H1 (cell line): ENCODE data around the gene PDHX. TPM values are rescaled to one million over a fixed set of nuclear protein-coding genes. Genes with fewer than 3 reads are reported as not detected.

ENCODE experiments used
- CTCF ChIA-PET: fragments of 300-600 bp; sonication (Branson Sonifier 250); formaldehyde crosslinking; loops from one replicate; lab custom pipeline; 2021; ENCODE audit not compliant: partially characterized antibody; lab: Charles Lee
- POLR2A ChIA-PET: fragments of 300-600 bp; sonication (Branson Sonifier 250); formaldehyde crosslinking; loops from one replicate; lab custom pipeline; 2021; ENCODE audit warnings: inconsistent platforms; ENCODE audit not compliant: partially characterized antibody; lab: Charles Lee
- DNase-seq, 2 experiments: peaks; one replicate each; pipeline versions ENCODE4 v3.0.0 to v3.0.0-alpha.2; 2010 to 2022; ENCODE audit warnings: low spot score in 2 of 2, low read depth in 1 of 2, mixed read lengths in 1 of 2
- FAIRE-seq: peaks from 2 replicates; lab custom pipeline; 2011; peaks lifted over from hg19 to GRCh38; lab: Jason Lieb, UNC
- H2AFZ ChIP-seq: 2 replicates; pipeline ENCODE4 v1.8.1; 2012; ENCODE audit warnings: low read length, inconsistent platforms
- H2AK5ac ChIP-seq: 2 replicates; pipeline ENCODE4 v1.6.1; 2013; ENCODE audit warnings: low read depth, low read length
- H2BK120ac ChIP-seq: replicated peaks from 2 replicates; pipeline ENCODE3; 2013; ENCODE audit warnings: low read depth, low read length, inconsistent platforms
- H2BK12ac ChIP-seq: 2 replicates; pipeline ENCODE4 v1.6.1; 2013; ENCODE audit warnings: low read depth, low read length
- H2BK15ac ChIP-seq: 2 replicates; pipeline ENCODE4 v1.6.1; 2013; ENCODE audit warnings: low read length
- H2BK20ac ChIP-seq: 2 replicates; pipeline ENCODE4 v1.6.1; 2013; ENCODE audit warnings: low read length
- H2BK5ac ChIP-seq: 2 replicates; pipeline ENCODE4 v1.6.1; 2013; ENCODE audit warnings: low read depth, low read length
- H3K14ac ChIP-seq: 2 replicates; pipeline ENCODE4 v1.6.1; 2013; ENCODE audit warnings: inconsistent platforms; ENCODE audit not compliant: insufficient read length
- H3K18ac ChIP-seq: 2 replicates; pipeline ENCODE4 v1.6.1; 2013; ENCODE audit warnings: low read length; ENCODE audit errors: extremely low read depth
- H3K23ac ChIP-seq: 2 replicates; pipeline ENCODE4 v1.6.1; 2013; ENCODE audit warnings: inconsistent platforms; ENCODE audit not compliant: insufficient read length
- H3K23me2 ChIP-seq: 2 replicates; pipeline ENCODE4 v1.6.1; 2013; ENCODE audit warnings: low read depth, low read length
- H3K27ac ChIP-seq: 2 replicates; pipeline ENCODE4 v1.6.1; 2011; ENCODE audit warnings: low read depth, low read length, inconsistent platforms
- H3K27me3 ChIP-seq, 4 experiments: replicated peaks in 1 of 4; 1 replicate in 1 of 4; 2 replicates in 3 of 4; pipeline versions ENCODE4 v1.6.1 to v1.8.1; 2011 to 2013; ENCODE audit warnings: low read length in 3 of 4, mild to moderate bottlenecking in 3 of 4, inconsistent platforms in 2 of 4, mixed read lengths in 2 of 4, moderate library complexity in 1 of 4; ENCODE audit not compliant: control insufficient read depth in 3 of 4, insufficient read depth in 3 of 4; ENCODE audit errors: extremely low read depth in 1 of 4
- H3K36me3 ChIP-seq, 4 experiments: 2 replicates each; pipeline versions ENCODE4 v1.6.1 to v1.8.1; 2011 to 2013; ENCODE audit warnings: mild to moderate bottlenecking in 4 of 4, low read length in 3 of 4, moderate library complexity in 2 of 4, control low read depth in 1 of 4, inconsistent platforms in 1 of 4; ENCODE audit not compliant: insufficient read depth in 4 of 4, control insufficient read depth in 2 of 4
- H3K4ac ChIP-seq: replicated peaks from 2 replicates; pipeline ENCODE3; 2013; ENCODE audit warnings: low read length, low read depth, mixed read lengths, inconsistent platforms; ENCODE audit not compliant: insufficient read length
- H3K4me1 ChIP-seq, 4 experiments: replicated peaks in 1 of 4; 1 replicate in 1 of 4; 2 replicates in 3 of 4; pipeline versions ENCODE4 v1.6.1 to v1.8.1; 2011 to 2013; ENCODE audit warnings: low read length in 3 of 4, inconsistent platforms in 2 of 4, mixed read lengths in 1 of 4; ENCODE audit not compliant: insufficient read depth in 4 of 4, control insufficient read depth in 3 of 4
- H3K4me2 ChIP-seq, 2 experiments: 2 replicates each; pipeline versions ENCODE4 v1.6.1 to v1.8.1; 2011 to 2013; ENCODE audit warnings: low read depth in 2 of 2, low read length in 2 of 2, control low read depth in 1 of 2, inconsistent platforms in 1 of 2, mild to moderate bottlenecking in 1 of 2; ENCODE audit not compliant: insufficient read depth in 1 of 2
- H3K4me3 ChIP-seq, 4 experiments: fragments of 200-600, 300-600 bp in 1 of 4; sonication (generic), shearing (Covaris generic), sonication (Bioruptor Twin) in 1 of 4; 2 replicates each; pipeline versions ENCODE4 v1.5.1 to v1.8.1; 2011 to 2016; ENCODE audit warnings: low read length in 4 of 4, low read depth in 3 of 4, control low read depth in 2 of 4, inconsistent platforms in 2 of 4, mild to moderate bottlenecking in 2 of 4, mixed read lengths in 1 of 4, moderate library complexity in 1 of 4; ENCODE audit not compliant: insufficient read depth in 2 of 4; ENCODE audit errors: extremely low read depth in 1 of 4
- H3K56ac ChIP-seq: replicated peaks from 2 replicates; pipeline ENCODE3; 2013; ENCODE audit warnings: low read depth, mild to moderate bottlenecking, mixed read lengths, low read length, inconsistent platforms; ENCODE audit not compliant: insufficient read length
- H3K79me1 ChIP-seq: 2 replicates; pipeline ENCODE4 v1.6.1; 2013; ENCODE audit warnings: low read depth, low read length, control low read depth
- H3K79me2 ChIP-seq, 2 experiments: 2 replicates each; pipeline versions ENCODE4 v1.6.1 to v1.8.1; 2012 to 2013; ENCODE audit warnings: low read length in 2 of 2, mild to moderate bottlenecking in 2 of 2, inconsistent platforms in 1 of 2; ENCODE audit not compliant: insufficient read depth in 2 of 2, control insufficient read depth in 1 of 2
- H3K9ac ChIP-seq, 4 experiments: replicated peaks in 1 of 4; 1 replicate in 1 of 4; 2 replicates in 3 of 4; pipeline versions ENCODE4 v1.6.1 to v1.8.1; 2011 to 2013; ENCODE audit warnings: low read depth in 3 of 4, low read length in 3 of 4, control low read depth in 2 of 4, mild to moderate bottlenecking in 2 of 4, moderate library complexity in 2 of 4, inconsistent platforms in 1 of 4; ENCODE audit errors: extremely low read depth in 1 of 4
- H3K9me3 ChIP-seq, 2 experiments: 2 replicates each; pipeline versions ENCODE4 v1.6.1 to v1.8.1; 2012 to 2013; ENCODE audit warnings: mild to moderate bottlenecking in 2 of 2, moderate library complexity in 2 of 2, control low read depth in 1 of 2, inconsistent platforms in 1 of 2, low read depth in 1 of 2, low read length in 1 of 2, mixed read lengths in 1 of 2; ENCODE audit not compliant: insufficient read depth in 2 of 2
- H4K20me1 ChIP-seq, 2 experiments: replicated peaks in 1 of 2; 2 replicates each; pipeline versions ENCODE3 to v1.8.1; 2011 to 2013; ENCODE audit warnings: inconsistent platforms in 2 of 2, low read length in 2 of 2, mild to moderate bottlenecking in 1 of 2; ENCODE audit not compliant: insufficient read depth in 2 of 2, control insufficient read depth in 1 of 2
- H4K5ac ChIP-seq: 2 replicates; pipeline ENCODE4 v1.6.1; 2013; ENCODE audit warnings: low read length, low read depth, mixed read lengths, inconsistent platforms; ENCODE audit not compliant: insufficient read length
- H4K8ac ChIP-seq: 2 replicates; pipeline ENCODE4 v1.8.0; 2013; ENCODE audit warnings: mild to moderate bottlenecking, moderate library complexity, low read length, inconsistent platforms; ENCODE audit not compliant: insufficient read depth; ENCODE audit errors: extremely low read depth
- H4K91ac ChIP-seq: replicated peaks from 2 replicates; pipeline ENCODE3; 2013; ENCODE audit warnings: low read length, mixed read lengths, inconsistent platforms; ENCODE audit not compliant: insufficient read length
- CREB1 ChIP-seq: IDR thresholded peaks from 2 replicates; pipeline ENCODE4 v1.6.1; 2012; ENCODE audit warnings: inconsistent platforms
- EGR1 ChIP-seq: IDR thresholded peaks from 2 replicates; pipeline ENCODE4 v1.6.1; 2011; ENCODE audit warnings: low read depth, low read length, borderline replicate concordance
- WGBS, 2 experiments: shearing (Covaris generic) in 1 of 2; methylation state at CpG; one replicate each; pipeline versions ENCODE4 v1.1.6 to v1.1.7; 2013 to 2015; ENCODE audit warnings: low lambda C conversion rate in 2 of 2, mixed read lengths in 2 of 2, inconsistent platforms in 1 of 2, low coverage in 1 of 2, missing lambda C conversion rate in 1 of 2; ENCODE audit not compliant: insufficient replicate concordance in 2 of 2, insufficient coverage in 1 of 2, insufficient read length in 1 of 2; ENCODE audit errors: extremely low coverage in 1 of 2, missing lambda C conversion rate in 1 of 2; 5-methylcytosine and 5-hydroxymethylcytosine counted together
- polyA plus RNA-seq, 7 experiments: library from polyadenylated mRNA; depleted of rRNA in 3 of 7; stranded (reverse) in 5 of 7; unstranded in 2 of 7; fragments of >200 nt in 5 of 7; fragments of 200-250 nt in 2 of 7; gene quantifications; 1 replicate in 5 of 7; 2 replicates in 1 of 7; 4 replicates in 1 of 7; pipeline versions ENCODE4 v1.2.1 to v1.2.3, GENCODE V29; 2011 to 2013; ENCODE audit warnings: missing spikeins in 2 of 7, mixed read lengths in 2 of 7
- total RNA-seq: library from RNA; stranded (reverse); fragmentation: NEBNext Ultra II Directional; extraction: Animal tissue kit (Norgen Biotek cat#: 25700); gene quantifications from 2 replicates; pipeline ENCODE4 v1.2.1, GENCODE V29; 2021

Gene PDHX
- total and polyA plus RNA-seq, 2 of the 8 experiments (the other 6 are each of a cell fraction or from before 2014, with no cell fraction given): 12.4 to 51.9 TPM

DNA sequence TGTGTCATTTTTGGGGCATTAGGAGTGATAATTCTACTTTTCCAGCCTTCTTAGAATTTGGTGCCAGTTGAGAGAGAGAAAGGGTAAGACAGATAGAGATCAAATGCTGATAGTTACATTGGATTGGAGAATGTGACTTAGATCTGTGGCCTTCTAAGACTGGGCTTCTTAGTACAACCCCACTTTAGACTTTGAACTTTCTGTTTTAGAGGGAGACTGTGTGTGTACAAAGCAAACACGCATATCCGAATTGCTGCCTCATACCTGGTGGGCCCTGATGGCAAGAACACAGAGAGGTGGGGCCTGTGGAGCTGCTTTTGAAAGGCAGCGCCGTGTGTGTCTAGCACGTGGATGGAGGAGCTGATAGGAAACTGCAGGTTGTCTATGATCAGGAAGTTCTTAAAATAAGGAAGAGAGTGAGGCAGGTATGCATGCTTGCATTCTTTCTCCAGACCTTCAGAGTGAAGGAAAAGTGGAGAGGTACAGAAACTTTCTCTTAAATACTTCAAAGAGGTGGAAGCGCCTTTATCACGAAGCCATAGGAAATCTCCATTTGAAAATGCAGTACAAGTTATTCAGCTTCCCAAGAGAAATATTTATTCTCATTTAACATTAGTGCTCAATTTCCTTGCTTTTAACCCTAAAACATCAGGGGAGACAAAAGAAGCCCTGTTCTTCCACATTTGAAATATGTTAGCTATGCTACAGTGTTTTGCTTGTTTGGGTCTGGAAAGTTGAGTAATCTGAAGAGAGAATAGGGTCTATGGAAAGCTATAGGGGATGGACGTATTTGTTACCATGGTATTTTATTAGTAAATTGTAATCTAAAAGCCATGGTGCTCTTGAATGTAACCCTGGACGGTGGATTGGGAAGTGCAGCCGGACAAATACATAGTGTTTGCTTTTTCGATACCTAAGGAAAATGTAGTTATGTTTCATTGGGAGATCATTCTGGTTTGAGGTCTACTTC lies 13.7 kb downstream of the PDHX start:
- Histone ChIP-seq H2BK12ac (no peak overlapping the region), H3K79me2 (peaks cover 3 to 64% of the 10 kb centered on the region in 2 experiments; a peak in 3 of 4 replicates), H2AFZ (no peak overlapping the region), H2BK15ac (no peak overlapping the region), H4K20me1 (no peaks in the 10 kb centered on the region), H3K4me1 (peaks cover 0 to 5% (median 1%) of the 10 kb centered on the region in 4 experiments; a peak in 3 of 7 replicates), H2BK20ac (no peak overlapping the region), H3K4me3 (no peak overlapping the region), H3K56ac (no peak overlapping the region), H3K79me1 (no peaks in the 10 kb centered on the region), H4K8ac (no peak overlapping the region), H3K36me3 (peaks cover 0 to 7% (median 2%) of the 10 kb centered on the region in 4 experiments; a peak in 2 of 8 replicates), H3K4ac (no peak overlapping the region), H3K23me2 (no peaks in the 10 kb centered on the region; the same call in 1 of the 2 replicates), H3K14ac (no peak overlapping the region), H3K18ac (no peak overlapping the region), H2BK5ac (no peak overlapping the region), H3K9me3 (no peaks in the 10 kb centered on the region), H3K27ac (no peak overlapping the region), H3K9ac (no peak overlapping the region), H3K4me2 (no peak overlapping the region), H4K5ac (no peak overlapping the region), H4K91ac (no peak overlapping the region), H3K23ac (no peak overlapping the region), H2BK120ac (no peak overlapping the region), H2AK5ac (no peak overlapping the region), H3K27me3 (no peaks in the 10 kb centered on the region)
- ChIA-PET POLR2A (interaction anchor here (0.5 to 1.1 kb wide), 3 partner anchors 12 to 148 kb away, joined by 3 to 5 read pairs (median 4); partner anchors contain the start of genes APIP and PDHX), CTCF (interaction anchor here (0.6 to 1.3 kb wide), 6 partner anchors 9 to 483 kb away, joined by 3 to 5 read pairs (median 3); no protein-coding TSS in a partner anchor)
- no peak for TF ChIP-seq EGR1
- no peak for TF ChIP-seq CREB1
- no peak for DNase-seq
- WGBS, 2 experiments: 94% methylated on average over 11 of the region's 11 CpGs; no CpG with 5 or more reads in 1 of the 2 experiments
- FAIRE-seq: no peak
